SK-N-SH (cell line): ENCODE data around the gene PIGP. TPM values are rescaled to one million over a fixed set of nuclear protein-coding genes. Genes with fewer than 3 reads are reported as not detected.
"Not testable (repeated sequence)": the region's sequence is repeated elsewhere in the genome, so short reads cannot be mapped to it uniquely, and the experiment has no call there.

Source experiments
- CTCF ChIA-PET: fragments of 300-600, 350-600 bp; formaldehyde crosslinking; extraction: SDS; loops from one replicate; lab custom pipeline; 2021; lab: Yijun Ruan, JAX
- POLR2A ChIA-PET: fragments of 350-600 bp; sonication (Branson Sonifier 250); formaldehyde crosslinking; extraction: SDS; loops from one replicate; lab custom pipeline; 2020; ENCODE audit warnings: antibody characterized with exemption, inconsistent platforms; lab: Yijun Ruan, JAX
- DNase-seq: peaks from one replicate; pipeline ENCODE4 v3.0.0; 2012
- H2AFZ ChIP-seq: fragments of 200-600 bp; sonication (generic); 2 replicates; pipeline ENCODE4 v1.8.1; 2016; ENCODE audit warnings: antibody characterized with exemption, mild to moderate bottlenecking, low read depth
- H3F3A ChIP-seq: fragments of 200-600 bp; sonication (generic); replicated peaks from 2 replicates; pipeline ENCODE3; 2016; ENCODE audit warnings: antibody characterized with exemption, mild to moderate bottlenecking; ENCODE audit not compliant: insufficient read depth
- H3K27ac ChIP-seq, 2 experiments: fragments of 200-500 bp in 1 of 2; fragments of 200-600 bp in 1 of 2; sonication (Bioruptor generic) in 1 of 2; sonication (generic), shearing (Covaris generic) in 1 of 2; 2 replicates each; pipeline versions ENCODE4 v1.5.1 to v1.6.1; 2014 to 2016; ENCODE audit warnings: low read depth in 2 of 2, inconsistent platforms in 1 of 2, low read length in 1 of 2, mild to moderate bottlenecking in 1 of 2, mixed read lengths in 1 of 2
- H3K27me3 ChIP-seq: fragments of 200-600 bp; sonication (generic), shearing (Covaris generic); 2 replicates; pipeline ENCODE4 v1.6.1; 2016; ENCODE audit warnings: mixed run types; ENCODE audit not compliant: insufficient read depth
- H3K36me3 ChIP-seq, 2 experiments: fragments of 200-500 bp in 1 of 2; fragments of 200-600 bp in 1 of 2; sonication (Bioruptor generic) in 1 of 2; sonication (generic) in 1 of 2; replicated peaks in 1 of 2; 2 replicates each; pipeline versions ENCODE3 to v1.5.1; 2014 to 2016; ENCODE audit warnings: low read length in 1 of 2, mild to moderate bottlenecking in 1 of 2; ENCODE audit not compliant: insufficient read depth in 2 of 2, control insufficient read depth in 1 of 2
- H3K4me1 ChIP-seq, 2 experiments: fragments of 200-500 bp in 1 of 2; fragments of 200-600 bp in 1 of 2; sonication (Bioruptor generic) in 1 of 2; sonication (generic), shearing (Covaris generic) in 1 of 2; 2 replicates each; pipeline versions ENCODE4 v1.5.1 to v1.6.1; 2014 to 2016; ENCODE audit warnings: low read depth in 1 of 2, low read length in 1 of 2, mixed run types in 1 of 2; ENCODE audit not compliant: insufficient read depth in 2 of 2, control insufficient read depth in 1 of 2
- H3K4me2 ChIP-seq: fragments of 200-600 bp; sonication (generic), shearing (Covaris generic); 2 replicates; pipeline ENCODE4 v1.6.1; 2017; ENCODE audit warnings: mixed run types
- H3K4me3 ChIP-seq, 2 experiments: fragments of 200-500 bp in 1 of 2; fragments of 200-600 bp in 1 of 2; sonication (Bioruptor generic) in 1 of 2; sonication (generic), shearing (Covaris generic) in 1 of 2; 2 replicates each; pipeline versions ENCODE4 v1.5.1 to v1.8.1; 2014 to 2016; ENCODE audit warnings: low read depth in 2 of 2, inconsistent platforms in 1 of 2, low read length in 1 of 2, mild to moderate bottlenecking in 1 of 2, mixed read lengths in 1 of 2, moderate library complexity in 1 of 2
- H3K79me2 ChIP-seq: fragments of 200-600 bp; sonication (generic); 2 replicates; pipeline ENCODE4 v1.8.1; 2017; ENCODE audit warnings: mild to moderate bottlenecking; ENCODE audit not compliant: insufficient read depth
- H3K9ac ChIP-seq: fragments of 200-600 bp; sonication (generic); 2 replicates; pipeline ENCODE4 v1.6.1; 2017; ENCODE audit warnings: mixed run types
- H3K9me2 ChIP-seq: fragments of 200-600 bp; sonication (generic); 2 replicates; pipeline ENCODE4 v1.6.1; 2017; ENCODE audit warnings: mixed run types
- H3K9me3 ChIP-seq: fragments of 200-600 bp; sonication (generic); 2 replicates; pipeline ENCODE4 v1.6.1; 2017; ENCODE audit warnings: mixed run types, mild to moderate bottlenecking, moderate library complexity
- H4K20me1 ChIP-seq: fragments of 200-600 bp; sonication (generic); 2 replicates; pipeline ENCODE4 v1.6.1; 2017; ENCODE audit warnings: mild to moderate bottlenecking, mixed run types; ENCODE audit not compliant: insufficient read depth
- FOXJ3 ChIP-seq: sonication (generic); formaldehyde crosslinking; IDR thresholded peaks from 2 replicates; pipeline ENCODE4 v1.5.1; 2020; ENCODE audit warnings: mild to moderate bottlenecking, missing genetic modification reagents
- GATA2 ChIP-seq: sonication (generic); formaldehyde crosslinking; IDR thresholded peaks from 2 replicates; pipeline ENCODE4 v1.5.0; 2020; ENCODE audit warnings: mild to moderate bottlenecking, missing genetic modification reagents
- NFIC ChIP-seq: IDR thresholded peaks from 2 replicates; pipeline ENCODE4 v1.4.0; 2012; ENCODE audit warnings: borderline replicate concordance
- TAF1 ChIP-seq: IDR thresholded peaks from 2 replicates; pipeline ENCODE4 v1.6.1; 2012; ENCODE audit warnings: low read depth, mild to moderate bottlenecking, low read length, moderate library complexity, borderline replicate concordance
- TCF12 ChIP-seq: IDR thresholded peaks from 2 replicates; pipeline ENCODE4 v1.4.0; 2012
- WGBS: methylation state at CpG from one replicate; pipeline ENCODE4 v1.1.6; 2017; ENCODE audit warnings: low lambda C conversion rate; 5-methylcytosine and 5-hydroxymethylcytosine counted together
- polyA plus RNA-seq, 3 experiments: library from polyadenylated mRNA; depleted of rRNA; stranded (reverse); fragments of >200 nt; gene quantifications; 2 replicates each; pipeline ENCODE4 v1.2.3, GENCODE V29; 2012
- TF ChIP-seq, protein P1 (sequence below): IDR thresholded peaks from 2 replicates; pipeline ENCODE4 v1.6.1; 2012; ENCODE audit warnings: mild to moderate bottlenecking, low read depth, low read length, moderate library complexity

Gene PIGP
- polyA plus RNA-seq, 1 of the 3 experiments (the other 2 are of a cell fraction) = 28.3 TPM

DNA sequence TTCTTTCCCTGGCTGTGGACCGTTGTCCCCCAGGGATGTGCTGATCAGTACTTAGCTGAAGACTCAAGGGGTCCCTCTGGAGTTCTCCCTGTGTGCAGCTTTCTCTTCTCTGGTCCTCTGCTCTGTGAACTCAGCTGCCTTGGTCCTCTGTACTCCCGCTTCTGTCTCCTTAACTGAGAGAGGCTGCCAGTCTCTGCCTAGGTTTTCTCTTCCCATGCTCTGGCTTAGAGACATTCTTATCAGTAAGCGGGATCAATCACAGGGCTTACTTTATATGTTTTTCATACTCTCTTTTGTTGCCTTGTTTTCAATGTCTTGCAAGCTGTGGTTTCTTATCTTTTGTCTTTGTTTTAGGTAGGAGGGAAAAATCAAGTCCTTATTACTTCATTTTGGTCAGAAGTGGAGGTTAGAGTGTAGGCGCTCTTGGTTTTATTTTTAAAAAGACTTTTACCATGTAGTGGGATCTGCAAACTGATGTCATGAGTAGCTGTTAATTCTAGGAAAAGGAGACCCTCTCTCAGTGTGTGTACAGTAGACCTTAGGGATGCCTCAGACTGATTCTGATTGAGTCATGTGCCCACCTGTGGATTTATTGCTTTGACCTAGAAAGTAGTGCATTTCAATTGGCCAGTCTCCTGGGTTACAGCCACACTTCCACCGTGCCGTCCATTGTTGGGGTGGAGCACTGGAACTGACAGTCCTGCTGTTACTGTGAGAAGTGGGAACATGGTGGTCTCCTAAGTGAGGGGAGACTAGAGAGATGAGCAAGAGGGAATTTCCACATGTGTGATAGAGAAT is 46.7 kb upstream of the PIGP start:
- 97% methylated on average over 6 of the region's 6 CpGs for WGBS

DNA sequence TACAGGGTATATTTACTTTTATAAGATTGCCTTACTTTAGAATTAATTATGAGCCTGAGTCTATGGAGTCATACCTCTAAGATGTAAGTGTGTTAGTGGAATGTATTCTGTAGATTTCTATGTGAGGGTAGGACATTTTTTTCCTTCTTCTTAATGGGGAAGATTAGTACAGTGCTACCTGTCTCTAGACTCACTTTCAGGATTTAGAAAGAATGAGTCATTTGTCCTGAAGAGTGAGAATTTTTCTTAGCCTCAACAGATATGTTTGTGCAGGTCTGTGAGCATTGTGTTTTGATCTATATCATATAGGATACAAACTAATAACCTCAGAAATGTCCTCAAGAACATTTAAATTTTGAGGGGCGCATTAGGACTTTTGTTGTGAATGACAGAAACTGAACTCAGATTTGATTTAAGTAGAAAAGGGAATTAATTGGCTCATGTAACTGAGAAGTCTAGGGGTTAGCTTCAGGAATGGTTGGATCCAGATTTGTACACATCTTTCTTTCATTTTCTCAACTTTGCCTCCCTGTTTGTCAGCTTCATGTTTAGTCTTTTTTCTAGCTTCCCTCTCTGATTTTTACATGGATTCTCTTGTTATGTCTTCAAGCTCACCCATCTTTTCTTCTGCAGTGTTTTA is 45.4 kb upstream of the PIGP start:
- DNase-seq = no peak
- Histone ChIP-seq H3K4me3 (no peak overlapping the region), H2AFZ (no peak overlapping the region), H3K27me3 (no peaks in the 10 kb centered on the region), H3K79me2 (peaks cover 10% of the 10 kb centered on the region; the same call in 1 of the 2 replicates), H3K9me3 (0 out of 2 replicates have a peak, but pooled peaks cover 7% of the 10 kb centered on the region), H3K4me2 (no peak overlapping the region), H3K9me2 (no peaks in the 10 kb centered on the region), H3K27ac (no peak overlapping the region), H3F3A (peaks cover 15% of the 10 kb centered on the region), H3K4me1 (peaks cover 0 to 2% of the 10 kb centered on the region in 2 experiments; a peak in 2 of 4 replicates), H3K9ac (no peak overlapping the region), H3K36me3 (peaks cover 32 to 36% of the 10 kb centered on the region in 2 experiments), H4K20me1 (no peaks in the 10 kb centered on the region)
- POLR2A ChIA-PET = no interaction called here
- no peak for TF ChIP-seq FOXJ3 (CRISPR knock-in tag)
- WGBS = 100% methylated on average over 1 of the region's 1 CpG
- CTCF ChIA-PET = no interaction called here

More for the DNA sequence above, 46.7 kb upstream of the PIGP start:
- no peak for DNase-seq
- H3K9me3 ChIP-seq = 0 out of 2 replicates have a peak, but pooled peaks cover 7% of the 10 kb centered on the region
- no peaks in the 10 kb centered on the region for H4K20me1 ChIP-seq
- H3K9ac ChIP-seq = no peak overlapping the region
- no peaks in the 10 kb centered on the region for H3K9me2 ChIP-seq
- no peak overlapping the region for H2AFZ ChIP-seq
- no peak overlapping the region for H3K27ac ChIP-seq
- H3K4me2 ChIP-seq = no peak overlapping the region
- peaks cover 0 to 2% of the 10 kb centered on the region in 2 experiments; a peak in 2 of 4 replicates for H3K4me1 ChIP-seq
- CTCF ChIA-PET = interaction anchor here (1.0 to 2.1 kb wide), 3 partner anchors 12 to 27 kb away, joined by 3 to 6 read pairs (median 3); no protein-coding TSS in a partner anchor
- H3F3A ChIP-seq = peaks cover 20% of the 10 kb centered on the region
- H3K79me2 ChIP-seq = peaks cover 10% of the 10 kb centered on the region; the same call in 1 of the 2 replicates
- no peak overlapping the region for H3K4me3 ChIP-seq
- H3K27me3 ChIP-seq = no peaks in the 10 kb centered on the region
- H3K36me3 ChIP-seq = peaks cover 35 to 39% of the 10 kb centered on the region in 2 experiments
- POLR2A ChIA-PET = no interaction called here
- no peak for TF ChIP-seq TAF1

DNA sequence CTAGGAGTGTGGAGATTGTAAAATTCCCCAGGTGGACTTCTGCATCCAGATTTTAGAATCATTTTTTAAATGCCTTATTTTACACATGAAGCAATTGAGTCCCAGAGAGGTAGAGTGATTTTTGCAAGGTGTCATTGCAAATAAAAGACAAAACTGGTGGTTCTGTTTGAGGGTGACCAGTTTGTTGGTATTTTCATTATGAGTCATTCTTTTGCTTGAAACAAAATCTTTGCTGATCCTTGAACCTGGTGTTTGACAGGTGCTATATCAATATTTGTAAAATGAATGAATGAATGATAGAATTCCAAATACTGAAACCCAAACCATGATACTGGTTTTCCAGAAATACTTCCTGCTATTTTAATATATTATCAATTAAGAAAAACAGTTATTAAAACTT is 44.3 kb upstream of the PIGP start:
- TF ChIP-seq GATA2 (no peak), NFIC (no peak), TCF12 (no peak)
- TF ChIP-seq, protein P1, sequence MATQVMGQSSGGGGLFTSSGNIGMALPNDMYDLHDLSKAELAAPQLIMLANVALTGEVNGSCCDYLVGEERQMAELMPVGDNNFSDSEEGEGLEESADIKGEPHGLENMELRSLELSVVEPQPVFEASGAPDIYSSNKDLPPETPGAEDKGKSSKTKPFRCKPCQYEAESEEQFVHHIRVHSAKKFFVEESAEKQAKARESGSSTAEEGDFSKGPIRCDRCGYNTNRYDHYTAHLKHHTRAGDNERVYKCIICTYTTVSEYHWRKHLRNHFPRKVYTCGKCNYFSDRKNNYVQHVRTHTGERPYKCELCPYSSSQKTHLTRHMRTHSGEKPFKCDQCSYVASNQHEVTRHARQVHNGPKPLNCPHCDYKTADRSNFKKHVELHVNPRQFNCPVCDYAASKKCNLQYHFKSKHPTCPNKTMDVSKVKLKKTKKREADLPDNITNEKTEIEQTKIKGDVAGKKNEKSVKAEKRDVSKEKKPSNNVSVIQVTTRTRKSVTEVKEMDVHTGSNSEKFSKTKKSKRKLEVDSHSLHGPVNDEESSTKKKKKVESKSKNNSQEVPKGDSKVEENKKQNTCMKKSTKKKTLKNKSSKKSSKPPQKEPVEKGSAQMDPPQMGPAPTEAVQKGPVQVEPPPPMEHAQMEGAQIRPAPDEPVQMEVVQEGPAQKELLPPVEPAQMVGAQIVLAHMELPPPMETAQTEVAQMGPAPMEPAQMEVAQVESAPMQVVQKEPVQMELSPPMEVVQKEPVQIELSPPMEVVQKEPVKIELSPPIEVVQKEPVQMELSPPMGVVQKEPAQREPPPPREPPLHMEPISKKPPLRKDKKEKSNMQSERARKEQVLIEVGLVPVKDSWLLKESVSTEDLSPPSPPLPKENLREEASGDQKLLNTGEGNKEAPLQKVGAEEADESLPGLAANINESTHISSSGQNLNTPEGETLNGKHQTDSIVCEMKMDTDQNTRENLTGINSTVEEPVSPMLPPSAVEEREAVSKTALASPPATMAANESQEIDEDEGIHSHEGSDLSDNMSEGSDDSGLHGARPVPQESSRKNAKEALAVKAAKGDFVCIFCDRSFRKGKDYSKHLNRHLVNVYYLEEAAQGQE = no peak
- TF ChIP-seq, all 33 proteins: peak for 0

GRCh38 chr21:37116459-37116858 is 43.6 kb upstream of the PIGP start:
- POLR2A ChIA-PET = not testable (repeated sequence)

More for the DNA sequence above, 44.3 kb upstream of the PIGP start:
- Histone ChIP-seq H3K27ac (no peak overlapping the region), H3K4me3 (no peak overlapping the region), H3K9me2 (no peaks in the 10 kb centered on the region), H4K20me1 (no peaks in the 10 kb centered on the region), H3K4me1 (peaks cover 0 to 2% of the 10 kb centered on the region in 2 experiments; a peak in 2 of 4 replicates), H2AFZ (no peak overlapping the region), H3F3A (peaks cover 15% of the 10 kb centered on the region), H3K9ac (no peak overlapping the region), H3K9me3 (0 out of 2 replicates have a peak, but pooled peaks cover 7% of the 10 kb centered on the region), H3K27me3 (no peaks in the 10 kb centered on the region), H3K79me2 (peaks cover 10% of the 10 kb centered on the region; the same call in 1 of the 2 replicates), H3K4me2 (no peak overlapping the region), H3K36me3 (peaks cover 23 to 36% of the 10 kb centered on the region in 2 experiments)
- POLR2A ChIA-PET = no interaction called here
- no peak for DNase-seq
- CTCF ChIA-PET = interaction anchor here (1.3 kb wide), 1 partner anchor 107 kb away, joined by 3 read pairs; no protein-coding TSS in a partner anchor

More at GRCh38 chr21:37116459-37116858, 43.6 kb upstream of the PIGP start:
- not testable (repeated sequence) for H3K9me2 ChIP-seq, H3K27ac ChIP-seq, H3K4me1 ChIP-seq, H3K4me2 ChIP-seq, H3K9ac ChIP-seq, H3K4me3 ChIP-seq, H2AFZ ChIP-seq, H3K27me3 ChIP-seq, DNase-seq, H3K79me2 ChIP-seq, H4K20me1 ChIP-seq, H3K9me3 ChIP-seq
- 83% methylated on average over 2 of the region's 2 CpGs for WGBS
- peaks cover 15% of the 10 kb centered on the region for H3F3A ChIP-seq
- CTCF ChIA-PET = interaction anchor here (0.6 to 1.3 kb wide), 2 partner anchors 42 to 106 kb away, joined by 3 read pairs; no protein-coding TSS in a partner anchor
- H3K36me3 ChIP-seq = peaks cover 17 to 30% of the 10 kb centered on the region in 2 experiments
